GM19395 (cell line): ENCODE results near the gene MEFV.
"Not testable (repeated sequence)": the region's sequence is repeated elsewhere in the genome, so short reads cannot be mapped to it uniquely, and the experiment has no call there.

Source experiments
- ATAC-seq: cut with Tn5 transposase; IDR thresholded peaks from one replicate; pipeline ENCODE4 v1.9.1; 2021; ENCODE audit warnings: mild to moderate bottlenecking, moderate library complexity; ENCODE audit not compliant: unreplicated experiment

MEFV gene, protein sequence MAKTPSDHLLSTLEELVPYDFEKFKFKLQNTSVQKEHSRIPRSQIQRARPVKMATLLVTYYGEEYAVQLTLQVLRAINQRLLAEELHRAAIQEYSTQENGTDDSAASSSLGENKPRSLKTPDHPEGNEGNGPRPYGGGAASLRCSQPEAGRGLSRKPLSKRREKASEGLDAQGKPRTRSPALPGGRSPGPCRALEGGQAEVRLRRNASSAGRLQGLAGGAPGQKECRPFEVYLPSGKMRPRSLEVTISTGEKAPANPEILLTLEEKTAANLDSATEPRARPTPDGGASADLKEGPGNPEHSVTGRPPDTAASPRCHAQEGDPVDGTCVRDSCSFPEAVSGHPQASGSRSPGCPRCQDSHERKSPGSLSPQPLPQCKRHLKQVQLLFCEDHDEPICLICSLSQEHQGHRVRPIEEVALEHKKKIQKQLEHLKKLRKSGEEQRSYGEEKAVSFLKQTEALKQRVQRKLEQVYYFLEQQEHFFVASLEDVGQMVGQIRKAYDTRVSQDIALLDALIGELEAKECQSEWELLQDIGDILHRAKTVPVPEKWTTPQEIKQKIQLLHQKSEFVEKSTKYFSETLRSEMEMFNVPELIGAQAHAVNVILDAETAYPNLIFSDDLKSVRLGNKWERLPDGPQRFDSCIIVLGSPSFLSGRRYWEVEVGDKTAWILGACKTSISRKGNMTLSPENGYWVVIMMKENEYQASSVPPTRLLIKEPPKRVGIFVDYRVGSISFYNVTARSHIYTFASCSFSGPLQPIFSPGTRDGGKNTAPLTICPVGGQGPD

DNA sequence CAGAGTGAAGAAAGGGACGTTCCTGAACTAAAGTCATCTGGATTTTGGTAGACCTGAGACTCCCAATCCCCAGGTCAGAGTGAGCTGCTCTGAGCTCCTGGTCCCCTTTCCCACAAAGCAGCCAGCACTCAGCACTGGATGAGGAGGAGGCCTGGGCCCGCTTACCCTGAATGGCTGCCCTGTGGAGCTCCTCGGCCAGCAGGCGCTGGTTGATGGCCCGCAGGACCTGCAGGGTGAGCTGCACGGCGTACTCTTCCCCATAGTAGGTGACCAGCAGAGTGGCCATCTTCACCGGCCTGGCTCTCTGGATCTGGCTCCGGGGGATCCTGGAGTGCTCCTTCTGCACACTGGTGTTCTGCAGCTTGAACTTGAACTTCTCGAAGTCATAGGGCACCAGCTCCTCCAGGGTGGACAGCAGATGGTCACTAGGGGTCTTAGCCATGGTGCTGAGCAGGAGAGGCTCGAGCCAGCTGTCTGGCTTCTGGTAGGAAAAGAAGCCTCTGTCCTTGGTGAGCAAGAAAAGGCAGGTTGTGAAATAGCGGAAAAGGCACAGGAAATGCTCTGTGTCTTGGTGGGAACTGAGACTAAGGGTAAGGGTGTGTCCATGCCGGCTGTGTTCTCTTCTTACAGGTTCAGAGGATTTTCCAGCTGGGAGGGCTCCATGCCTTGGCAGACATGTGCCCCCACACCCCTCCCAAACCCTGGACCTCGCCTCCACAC lies at the start of gene MEFV:
Gene MEFV (minus strand): TSS at position 488 of the 720 bp plus-strand sequence. CDS start 46 bp downstream, at position 442.
- ATAC-seq, result no peak

DNA sequence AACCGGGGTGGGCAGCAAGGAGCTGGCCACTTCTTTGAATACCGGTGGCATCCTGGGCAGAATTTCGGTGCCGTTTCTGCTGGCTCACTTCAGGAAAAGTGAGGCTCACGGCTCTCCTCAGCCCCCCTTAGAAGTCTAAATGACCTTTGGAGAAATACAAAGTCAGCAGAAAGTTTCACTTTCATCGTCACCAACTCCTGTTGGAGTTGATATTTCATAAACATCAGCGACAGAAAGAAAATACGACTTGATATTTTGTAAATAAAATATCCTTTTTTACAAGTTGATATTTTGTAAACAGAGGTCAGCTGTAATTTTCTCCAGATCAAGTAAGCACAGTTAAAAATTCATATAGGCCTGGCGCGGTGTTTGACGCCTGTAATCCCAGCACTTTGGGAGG lies 49.6 kb upstream of the MEFV start:
- no peak for ATAC-seq

DNA sequence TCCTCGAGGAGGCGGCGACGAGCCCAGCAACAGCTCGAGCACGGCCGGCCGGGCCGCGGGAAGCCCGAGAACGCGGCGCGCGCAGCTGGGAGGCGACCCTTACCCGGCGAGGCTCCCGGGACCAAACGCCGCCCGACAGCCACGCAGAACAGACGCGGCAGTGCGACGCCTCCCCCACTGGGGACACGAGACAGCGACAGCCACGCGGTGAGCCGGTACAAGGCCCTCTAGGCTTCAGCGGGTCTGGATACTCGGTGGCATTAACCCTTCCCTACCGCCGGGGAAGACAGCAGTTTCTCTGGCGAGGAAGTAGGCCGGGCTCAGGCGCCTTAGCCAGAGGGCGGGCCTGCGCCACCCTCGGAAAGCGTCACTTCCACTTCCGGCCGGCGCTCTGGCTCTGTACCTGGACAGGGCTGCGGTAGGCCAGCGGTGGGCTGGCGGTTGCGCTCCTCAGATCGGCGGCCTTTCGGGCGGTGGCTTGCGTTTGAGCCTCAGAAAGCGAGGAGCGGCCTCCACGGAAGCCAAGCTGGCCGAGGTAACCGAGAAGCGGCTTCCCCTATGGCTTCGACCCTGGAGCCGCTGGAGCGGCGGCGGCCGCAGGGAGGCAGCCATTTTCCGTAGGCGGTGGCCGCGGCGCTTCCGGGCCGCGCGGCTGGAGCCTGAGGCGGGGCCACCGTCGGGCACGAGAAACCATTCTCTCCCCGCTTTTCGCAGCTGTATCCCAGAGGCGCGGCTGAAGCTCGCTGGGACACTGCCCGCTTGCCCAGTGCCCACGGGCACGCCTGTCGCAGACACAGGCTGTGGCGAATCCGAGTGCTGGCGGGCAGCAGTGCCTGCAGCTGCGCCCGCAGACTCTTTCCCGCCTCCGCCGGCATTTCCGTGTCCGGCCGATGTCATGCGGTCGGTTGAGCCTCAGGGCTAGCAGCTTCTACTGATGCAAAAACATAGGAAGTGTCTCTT lies 49.0 kb upstream of the MEFV start, which contains the start of the genes TIGD7 and ZNF75A:
Gene TIGD7 (minus strand): TSS at position 322 of the 960 bp plus-strand sequence. CDS start 4,816 bp downstream, outside the sequence.
Gene ZNF75A (plus strand): TSS at position 389 of the 960 bp plus-strand sequence. CDS start 2,932 bp downstream, outside the sequence.
- peak; percentile 95 for ATAC-seq

DNA sequence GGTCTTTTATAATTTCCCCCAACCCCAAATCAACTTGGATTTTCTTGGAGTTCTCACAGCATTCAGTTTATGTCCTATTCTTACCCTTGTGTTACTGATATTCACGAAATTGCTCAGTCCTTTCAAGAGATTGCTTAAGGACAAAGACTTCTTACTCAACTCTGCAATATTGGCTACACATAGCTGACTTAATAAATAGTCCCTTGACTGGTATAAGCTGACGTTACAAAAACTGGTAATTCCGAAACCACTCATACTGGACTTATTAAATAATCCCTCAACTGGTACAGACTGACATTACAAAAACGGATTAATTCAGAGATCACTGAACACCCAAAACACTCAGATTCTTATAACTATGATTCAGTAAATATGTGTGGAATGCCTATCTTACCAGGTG lies 47.9 kb upstream of the MEFV start:
- ATAC-seq, result no peak

DNA sequence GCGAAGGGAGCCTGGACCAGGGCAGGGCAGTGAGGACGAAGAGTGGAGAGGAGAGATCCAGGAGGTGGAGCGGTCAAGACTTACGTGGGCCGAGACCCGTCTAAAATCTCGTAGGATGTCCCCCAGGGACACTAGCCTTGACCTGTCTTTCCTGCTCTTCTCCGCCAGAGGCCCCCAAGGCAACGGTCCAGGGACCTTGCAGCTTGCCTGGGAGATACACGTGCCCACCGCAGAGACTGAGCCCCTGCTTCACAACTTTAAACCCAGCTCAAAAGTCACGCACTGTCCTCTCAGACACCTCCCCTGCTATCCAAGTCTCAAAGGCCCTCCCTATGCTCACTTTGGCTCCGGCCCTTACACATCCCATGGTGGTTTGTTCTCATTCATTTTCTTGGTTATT lies 39.4 kb upstream of the MEFV start:
- ATAC-seq, result no peak

DNA sequence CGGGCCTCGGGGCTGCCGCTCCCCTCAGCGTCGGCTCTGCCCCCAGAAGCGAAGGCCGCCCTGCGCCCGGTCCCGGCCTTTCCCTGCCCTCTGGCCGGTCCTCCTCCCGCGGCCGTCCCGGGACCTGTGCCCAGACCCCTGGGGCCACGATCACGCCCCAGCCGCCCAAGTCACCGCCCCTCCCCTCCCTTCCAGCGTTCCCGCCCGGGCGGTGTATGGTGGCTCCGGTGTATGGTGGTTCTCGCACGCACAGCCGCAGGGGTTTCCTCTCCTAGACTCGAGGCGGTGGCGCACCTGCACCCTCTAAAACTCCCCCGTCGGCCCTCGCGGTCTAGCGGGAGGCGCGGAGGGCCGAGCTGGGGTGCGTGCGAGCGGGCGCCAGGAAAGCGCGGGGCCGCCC lies 38.8 kb upstream of the MEFV start:
- ATAC-seq, result no peak

DNA sequence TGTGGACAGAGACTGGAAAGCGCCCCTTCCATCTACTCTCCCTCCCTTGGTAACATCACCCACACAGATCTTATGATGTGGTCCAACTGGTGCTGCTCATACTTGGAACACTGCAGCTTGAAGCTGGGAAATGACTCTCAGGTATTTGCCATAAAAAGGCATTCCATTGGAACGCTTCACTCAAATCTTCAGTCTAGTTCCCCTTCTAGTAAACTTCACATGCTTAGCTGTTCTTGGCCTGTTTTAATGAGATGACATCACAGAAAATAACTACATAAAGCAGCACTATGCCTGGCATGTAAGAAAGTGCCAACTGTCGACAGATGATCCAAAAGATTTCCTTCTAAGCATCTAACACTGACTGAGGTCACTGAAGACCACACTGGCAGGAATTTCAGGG lies 36.2 kb upstream of the MEFV start:
- no peak for ATAC-seq

DNA sequence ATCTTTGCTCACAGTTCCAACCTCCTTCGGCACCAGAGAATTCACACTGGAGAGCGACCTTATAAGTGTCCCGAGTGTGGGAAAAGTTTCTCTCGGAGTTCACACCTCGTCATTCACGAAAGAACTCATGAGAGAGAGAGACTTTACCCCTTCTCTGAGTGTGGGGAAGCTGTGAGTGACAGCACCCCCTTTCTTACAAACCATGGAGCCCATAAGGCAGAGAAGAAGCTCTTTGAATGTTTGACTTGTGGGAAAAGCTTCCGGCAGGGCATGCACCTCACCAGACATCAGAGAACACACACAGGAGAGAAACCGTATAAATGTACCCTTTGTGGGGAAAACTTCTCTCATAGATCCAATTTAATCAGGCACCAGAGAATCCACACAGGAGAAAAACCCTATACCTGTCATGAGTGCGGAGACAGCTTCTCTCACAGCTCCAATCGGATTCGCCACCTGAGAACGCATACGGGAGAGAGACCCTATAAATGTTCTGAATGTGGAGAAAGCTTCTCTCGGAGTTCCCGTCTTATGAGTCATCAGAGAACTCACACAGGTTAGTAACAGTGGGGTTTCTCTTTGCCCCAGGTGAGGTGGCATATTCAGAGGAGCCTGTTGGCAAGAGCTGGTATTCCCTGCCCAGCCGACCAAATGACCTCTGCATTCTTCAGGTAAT lies 33.7 kb upstream of the MEFV start:
- ATAC-seq, result no peak

DNA sequence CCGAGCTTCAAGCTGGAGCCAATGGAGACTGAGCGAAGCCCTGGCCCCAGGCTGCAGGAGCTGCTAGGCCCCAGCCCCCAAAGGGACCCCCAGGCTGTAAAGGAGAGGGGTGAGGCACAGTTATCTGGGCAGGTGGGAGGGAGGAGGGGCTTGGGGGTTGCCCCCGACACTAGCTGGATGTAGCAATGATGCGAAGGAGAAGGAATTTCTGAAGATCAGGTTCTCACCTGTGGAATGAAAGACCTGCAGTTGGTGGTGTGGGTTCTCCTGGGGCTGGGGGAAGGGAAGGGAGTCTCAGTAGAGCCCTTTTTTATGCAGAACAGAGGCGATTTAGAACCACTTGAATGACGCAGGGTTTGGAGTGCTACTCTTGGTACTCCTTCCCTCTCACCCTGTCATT lies 28.7 kb upstream of the MEFV start:
- no peak for ATAC-seq

DNA sequence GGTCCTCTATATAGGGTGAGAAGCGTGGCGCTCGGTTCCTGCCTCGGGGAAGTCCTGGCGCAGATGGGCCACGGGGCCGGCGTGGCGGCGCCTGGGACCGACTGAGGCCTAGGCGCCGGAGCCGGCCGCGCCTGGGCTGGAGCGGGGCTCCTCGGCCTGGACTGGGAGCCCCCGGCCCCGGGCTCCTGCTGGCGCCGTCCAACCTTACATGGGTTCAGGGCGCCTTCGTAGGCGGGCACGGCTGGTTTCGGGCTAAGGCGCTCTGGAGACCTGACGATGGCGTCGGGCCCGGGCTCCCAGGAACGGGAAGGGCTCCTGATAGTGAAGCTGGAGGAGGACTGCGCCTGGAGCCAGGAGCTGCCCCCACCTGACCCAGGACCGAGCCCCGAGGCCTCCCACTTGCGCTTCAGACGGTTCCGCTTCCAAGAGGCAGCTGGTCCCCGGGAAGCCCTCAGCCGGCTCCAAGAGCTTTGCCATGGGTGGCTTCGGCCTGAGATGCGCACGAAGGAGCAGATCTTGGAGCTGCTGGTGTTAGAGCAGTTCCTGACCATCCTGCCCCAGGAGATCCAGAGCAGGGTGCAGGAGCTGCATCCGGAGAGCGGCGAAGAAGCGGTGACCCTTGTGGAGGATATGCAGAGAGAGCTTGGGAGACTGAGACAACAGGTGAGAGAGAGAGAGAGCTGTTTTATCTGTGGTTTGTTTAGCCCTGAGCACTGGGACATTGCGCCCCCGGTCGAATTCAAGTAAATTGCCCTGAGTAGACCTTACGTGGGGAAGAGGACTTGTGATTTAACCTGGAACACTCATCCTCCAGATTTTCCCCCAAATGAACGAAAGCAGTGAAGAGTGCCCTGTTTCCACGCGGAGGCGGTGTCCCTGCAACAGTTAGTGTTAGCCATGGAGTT lies 27.4 kb upstream of the MEFV start:
- no peak for ATAC-seq

DNA sequence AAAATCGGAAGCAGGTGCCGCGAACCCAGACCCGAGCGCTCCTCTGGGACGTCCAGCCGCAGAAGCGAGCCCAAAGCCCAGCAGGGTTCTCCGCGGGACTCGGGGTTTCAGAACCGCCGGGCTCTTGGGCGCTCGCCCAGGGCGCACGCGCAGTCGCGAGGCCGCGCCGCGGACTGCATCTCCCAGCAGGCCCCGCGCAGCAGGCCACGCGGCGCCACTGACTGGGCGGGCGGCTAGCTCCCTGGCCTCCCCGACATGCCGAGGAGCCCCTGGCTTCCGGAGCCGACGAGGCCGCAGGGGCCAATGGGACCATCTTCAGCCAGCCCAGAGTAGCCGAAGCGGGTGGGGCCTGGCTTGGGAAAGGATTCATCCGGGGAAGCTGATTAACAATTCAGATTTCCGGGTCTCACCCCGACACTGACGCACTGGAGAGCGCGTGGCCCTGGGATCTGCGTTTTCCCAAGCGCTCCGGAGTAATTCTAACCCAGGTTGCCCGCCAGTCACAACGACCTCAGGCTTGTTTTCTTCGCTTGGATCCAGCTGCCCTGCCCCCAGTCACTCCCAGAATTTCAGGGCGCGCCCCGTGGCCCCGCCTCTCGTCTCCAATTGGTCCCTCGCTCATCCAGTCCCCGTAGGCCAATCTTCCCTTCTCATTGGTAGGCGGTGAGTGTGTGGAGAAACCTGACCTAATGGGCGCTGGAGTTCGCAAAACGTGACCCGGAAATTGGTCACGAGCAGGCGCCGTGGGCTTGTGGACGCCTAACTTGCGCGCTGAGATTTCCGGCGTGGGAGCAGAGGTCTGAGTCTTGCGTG lies 26.5 kb upstream of the MEFV start, which contains the start of gene ZNF263:
Gene ZNF263 (plus strand): TSS at position 762 of the 813 bp plus-strand sequence. CDS start 328 bp downstream, outside the sequence.
- ATAC-seq, result peak; percentile 90

DNA sequence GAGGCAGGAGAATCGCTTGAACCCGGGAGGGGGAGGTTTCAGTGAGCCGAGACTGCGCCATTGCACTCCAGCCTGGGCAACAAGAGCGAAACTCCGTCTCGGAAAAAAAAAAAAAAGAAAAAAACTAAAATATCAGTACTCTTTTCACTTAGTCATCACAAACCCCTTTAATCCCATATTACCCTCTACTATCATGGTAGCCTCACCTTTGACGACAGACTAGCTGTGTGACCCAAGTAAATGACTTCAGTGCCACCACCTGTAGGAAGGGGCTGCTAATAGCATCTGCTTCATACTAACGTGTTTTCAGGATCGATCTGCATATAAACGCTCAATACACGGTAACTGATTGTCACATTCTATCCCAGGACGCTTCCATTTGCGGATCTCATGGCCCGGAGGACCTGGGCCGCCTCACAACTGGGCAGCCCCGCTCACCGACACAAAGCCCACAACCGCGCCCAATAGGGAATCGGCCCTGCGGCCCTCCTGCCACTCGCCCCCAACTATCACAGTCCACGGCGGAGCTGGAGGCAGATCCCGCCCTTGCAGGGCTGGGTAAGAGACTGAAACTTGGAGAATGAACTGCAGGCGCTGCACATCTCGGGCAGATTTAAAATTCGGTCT lies 25.8 kb upstream of the MEFV start:
- ATAC-seq, result peak; percentile 31

DNA sequence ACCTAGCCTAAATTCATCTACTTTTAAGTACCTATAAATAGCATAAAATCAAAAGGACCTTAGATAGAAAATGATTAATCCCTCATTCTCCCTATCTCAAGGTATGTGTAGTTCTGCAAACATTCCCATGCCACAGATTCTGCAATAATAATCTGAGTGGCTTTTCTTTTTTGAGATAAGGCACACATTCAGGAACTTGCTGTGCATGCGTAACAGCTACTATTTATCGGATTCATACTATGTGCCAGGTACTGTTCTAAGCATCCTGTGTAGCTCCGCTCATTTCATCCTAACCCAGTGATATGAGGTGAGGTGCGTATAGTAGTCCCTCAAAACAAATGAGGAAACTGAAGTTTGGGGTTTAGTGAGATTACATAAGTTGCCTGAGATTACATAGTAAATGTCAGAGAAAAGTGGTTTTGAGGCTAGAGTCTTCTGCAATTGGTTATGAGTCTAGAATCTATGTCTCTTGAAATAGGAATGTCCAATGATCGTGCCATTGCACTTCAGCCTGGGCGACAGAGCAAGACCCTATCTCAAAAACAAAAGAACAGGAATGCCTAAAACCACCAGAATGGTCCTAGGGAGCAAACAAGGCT lies 24.9 kb upstream of the MEFV start:
- ATAC-seq, result no peak

DNA sequence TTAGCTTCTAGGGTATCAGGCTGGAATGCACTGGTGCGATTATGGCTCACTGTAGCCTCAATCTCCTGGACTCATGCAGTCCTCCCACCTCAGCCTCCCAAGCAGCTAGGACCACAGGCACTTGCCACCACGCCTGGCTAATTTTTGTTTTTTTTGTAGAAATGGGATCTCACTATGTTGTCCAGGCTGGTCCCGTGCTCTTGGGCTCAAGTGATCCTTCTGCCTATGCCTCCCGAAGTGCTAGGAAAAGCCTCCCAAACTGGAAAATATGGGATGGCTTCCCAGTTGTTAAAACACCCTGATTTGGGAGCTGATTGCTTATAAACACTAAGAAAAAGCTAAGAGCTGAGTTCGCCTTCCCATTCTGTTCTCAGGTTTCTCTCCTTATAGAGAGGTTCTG lies 20.2 kb upstream of the MEFV start:
- no peak for ATAC-seq

DNA sequence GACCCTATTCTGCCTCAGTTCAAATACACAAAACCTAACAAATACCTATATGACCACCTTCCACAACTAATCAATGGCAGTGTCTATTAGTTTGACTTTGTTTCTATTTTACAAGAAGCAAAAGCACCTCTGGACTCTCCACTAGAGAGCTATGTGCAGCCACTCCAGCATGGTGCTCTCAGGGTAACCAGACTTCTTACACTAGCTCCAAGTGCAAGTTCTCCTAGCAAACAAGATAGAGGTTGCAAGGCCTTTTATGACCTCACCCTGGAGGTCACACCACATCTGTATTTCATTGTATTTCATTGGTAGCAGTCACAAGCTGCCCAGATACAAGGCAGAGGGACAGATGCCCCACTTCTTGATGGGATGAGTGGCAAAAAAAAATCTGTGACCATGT lies 18.5 kb upstream of the MEFV start:
- no peak for ATAC-seq

DNA sequence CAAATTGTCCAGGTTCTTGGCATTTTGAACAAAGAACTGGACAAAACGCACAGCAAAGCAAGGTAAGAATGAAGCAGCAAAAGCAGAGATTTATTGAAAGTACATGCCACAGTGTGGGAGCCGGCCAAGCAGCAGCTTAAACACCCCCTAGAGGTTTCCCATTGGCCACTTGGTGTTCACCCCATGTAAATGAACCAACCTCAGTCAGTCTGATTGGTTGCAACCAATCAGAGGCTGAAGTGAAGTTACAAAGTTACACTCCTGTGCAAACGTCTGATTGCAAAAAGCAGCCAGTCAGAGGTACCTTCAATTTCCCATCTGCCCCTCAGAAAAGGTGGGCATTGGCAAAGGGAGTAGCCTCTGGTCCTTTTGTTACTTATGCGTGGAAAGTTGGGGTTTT lies 18.1 kb upstream of the MEFV start:
- no peak for ATAC-seq

DNA sequence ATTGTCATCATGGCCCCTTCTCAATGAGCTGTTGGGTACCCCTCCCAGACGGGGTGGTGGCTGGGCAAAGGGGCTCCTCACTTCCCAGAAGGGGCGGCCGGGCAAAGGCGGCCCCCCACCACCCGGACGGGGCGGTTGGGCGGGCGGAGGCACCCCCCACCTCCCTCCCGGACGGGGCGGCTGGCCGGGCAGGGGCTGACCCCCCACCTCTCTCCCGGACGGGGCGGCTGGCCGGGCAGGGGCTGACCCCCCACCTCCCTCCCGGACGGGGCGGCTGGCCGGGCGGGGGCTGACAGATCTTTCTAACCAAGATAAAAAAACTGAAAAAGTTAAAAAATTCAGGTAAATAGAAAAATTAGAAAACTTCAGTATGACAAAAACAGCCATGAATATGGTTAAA lies 14.8 kb upstream of the MEFV start:
- ATAC-seq, result not testable (repeated sequence)
